Common myeloid progenitor, CD34-positive (primary cell): ENCODE measurements around the gene SRSF6.
A peak's percentile ranks its signal among the peaks of the same experiment; 100 is the strongest.
"Not testable (repeated sequence)": the region's sequence is repeated elsewhere in the genome, so short reads cannot be mapped to it uniquely, and the experiment has no call there.

Experiments
- CTCF ChIA-PET: fragments of 350-600 bp; sonication (Branson Sonifier 250); formaldehyde crosslinking; loops from one replicate; lab custom pipeline; 2021; ENCODE audit warnings: antibody characterized with exemption; lab: Charles Lee
- POLR2A ChIA-PET: fragments of 350-600 bp; sonication (Branson Sonifier 250); formaldehyde crosslinking; loops from one replicate; lab custom pipeline; 2021; ENCODE audit warnings: antibody characterized with exemption; lab: Charles Lee
- DNase-seq, 3 donors: peaks; one replicate each; pipeline versions ENCODE4 v3.0.0 to v3.0.0-alpha.2; 2013
- H3K27ac ChIP-seq, 2 experiments: 1 replicate in 1 of 2; 2 replicates in 1 of 2; pipeline ENCODE4 v1.7.0; 2013; ENCODE audit warnings: inconsistent platforms in 2 of 2, low read length in 2 of 2, mild to moderate bottlenecking in 2 of 2, low read depth in 1 of 2, moderate library complexity in 1 of 2; ENCODE audit not compliant: severe bottlenecking in 2 of 2, insufficient read depth in 1 of 2, poor library complexity in 1 of 2
- H3K27me3 ChIP-seq, 5 experiments: replicated peaks in 2 of 5; 1 replicate in 3 of 5; 2 replicates in 2 of 5; pipeline versions ENCODE4 v1.6.1 to v1.7.0; 2013; ENCODE audit warnings: low read length in 4 of 5, mild to moderate bottlenecking in 2 of 5, moderate library complexity in 2 of 5, inconsistent platforms in 1 of 5; ENCODE audit not compliant: insufficient read depth in 5 of 5, control insufficient read depth in 4 of 5
- H3K36me3 ChIP-seq, 4 experiments: 1 replicate in 2 of 4; 2 replicates in 2 of 4; pipeline versions ENCODE4 v1.6.1 to v1.7.0; 2013; ENCODE audit warnings: low read length in 3 of 4, control low read depth in 1 of 4, mild to moderate bottlenecking in 1 of 4; ENCODE audit not compliant: control insufficient read depth in 4 of 4, insufficient read depth in 4 of 4
- H3K4me1 ChIP-seq, 4 experiments: 1 replicate in 3 of 4; 2 replicates in 1 of 4; pipeline versions ENCODE4 v1.6.1 to v1.7.1; 2013; ENCODE audit warnings: low read length in 3 of 4, mild to moderate bottlenecking in 3 of 4, control low read depth in 1 of 4, inconsistent platforms in 1 of 4, moderate library complexity in 1 of 4; ENCODE audit not compliant: control insufficient read depth in 4 of 4, insufficient read depth in 4 of 4; ENCODE audit errors: control extremely low read depth in 1 of 4
- H3K4me3 ChIP-seq, 7 experiments: 1 replicate in 4 of 7; 2 replicates in 3 of 7; pipeline versions ENCODE4 v1.5.1 to v1.7.0; 2013; ENCODE audit warnings: mild to moderate bottlenecking in 7 of 7, low read length in 6 of 7, moderate library complexity in 6 of 7, inconsistent platforms in 2 of 7, low read depth in 2 of 7, control low read depth in 1 of 7; ENCODE audit not compliant: insufficient read depth in 4 of 7, control insufficient read depth in 1 of 7; ENCODE audit errors: extremely low read depth in 1 of 7
- H3K9me3 ChIP-seq, 5 experiments: 1 replicate in 4 of 5; 2 replicates in 1 of 5; pipeline versions ENCODE4 v1.6.1 to v1.7.1; 2013; ENCODE audit warnings: low read length in 4 of 5, mild to moderate bottlenecking in 2 of 5, inconsistent platforms in 1 of 5, low read depth in 1 of 5, moderate library complexity in 1 of 5; ENCODE audit not compliant: control insufficient read depth in 4 of 5, insufficient read depth in 2 of 5; ENCODE audit errors: control extremely low read depth in 1 of 5
- WGBS: methylation state at CpG from one replicate; pipeline ENCODE4 v1.1.5; 2013; ENCODE audit not compliant: insufficient coverage; 5-methylcytosine and 5-hydroxymethylcytosine counted together

Gene SRSF6

DNA sequence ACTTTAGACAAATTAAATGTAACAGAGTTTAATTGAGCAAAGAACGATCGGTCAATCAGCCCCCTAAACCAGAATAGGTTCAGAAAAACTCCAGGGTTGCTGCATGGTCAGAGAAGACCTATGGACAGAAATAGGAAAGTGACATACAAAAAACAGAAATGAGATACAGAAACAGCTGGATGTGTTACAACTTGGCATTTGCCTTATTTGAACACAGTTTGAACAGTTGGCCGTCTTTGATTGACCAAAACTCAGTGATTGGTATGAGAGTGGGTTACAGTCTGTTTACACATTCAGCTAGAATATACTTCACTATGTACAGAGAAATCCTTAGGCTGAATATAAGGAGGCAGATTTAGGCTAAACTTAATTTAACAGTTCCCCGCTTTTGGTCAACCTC, 19.9 kb downstream of the SRSF6 start:
- DNase-seq: no peak
- POLR2A ChIA-PET: no interaction called here
- WGBS: 100% methylated on average over 1 of the region's 4 CpGs
- CTCF ChIA-PET: no interaction called here
- Histone ChIP-seq H3K27me3 (peaks cover 0 to 4% (median 0%) of the 10 kb centered on the region in 5 experiments), H3K27ac (no peak overlapping the region), H3K9me3 (peaks cover 0 to 14% (median 9%) of the 10 kb centered on the region in 5 experiments), H3K36me3 (no peaks in the 10 kb centered on the region), H3K4me3 (no peak overlapping the region), H3K4me1 (peaks cover 0 to 4% (median 1%) of the 10 kb centered on the region in 4 experiments)

DNA sequence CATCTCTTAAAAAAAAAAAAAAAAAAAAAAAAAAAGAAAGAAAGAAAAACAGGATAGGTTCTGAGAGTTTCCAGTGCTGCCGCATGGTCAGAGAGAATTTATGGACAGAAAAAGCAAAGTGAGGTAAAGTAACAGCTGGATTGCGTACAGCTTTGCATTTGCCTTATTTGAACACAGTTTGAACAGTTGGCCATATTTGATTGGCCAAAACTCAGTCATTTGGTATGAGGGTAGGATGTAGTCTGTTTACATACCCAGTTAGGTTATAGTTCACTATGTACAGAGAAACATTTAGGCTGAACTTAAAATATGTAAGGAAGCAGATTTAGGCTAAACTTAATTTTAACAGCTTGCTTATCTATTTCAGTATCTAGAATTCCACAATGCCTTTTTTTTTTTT, 32.3 kb downstream of the SRSF6 start:
- Histone ChIP-seq H3K9me3 (peaks cover 0 to 6% (median 5%) of the 10 kb centered on the region in 5 experiments), H3K36me3 (no peaks in the 10 kb centered on the region), H3K27ac (no peak overlapping the region), H3K4me1 (no peaks in the 10 kb centered on the region), H3K27me3 (peaks cover 0 to 2% (median 0%) of the 10 kb centered on the region in 5 experiments), H3K4me3 (no peak overlapping the region)
- POLR2A ChIA-PET: no interaction called here
- no peak for DNase-seq
- WGBS: 100% methylated on average over 2 of the region's 2 CpGs
- CTCF ChIA-PET: no interaction called here

DNA sequence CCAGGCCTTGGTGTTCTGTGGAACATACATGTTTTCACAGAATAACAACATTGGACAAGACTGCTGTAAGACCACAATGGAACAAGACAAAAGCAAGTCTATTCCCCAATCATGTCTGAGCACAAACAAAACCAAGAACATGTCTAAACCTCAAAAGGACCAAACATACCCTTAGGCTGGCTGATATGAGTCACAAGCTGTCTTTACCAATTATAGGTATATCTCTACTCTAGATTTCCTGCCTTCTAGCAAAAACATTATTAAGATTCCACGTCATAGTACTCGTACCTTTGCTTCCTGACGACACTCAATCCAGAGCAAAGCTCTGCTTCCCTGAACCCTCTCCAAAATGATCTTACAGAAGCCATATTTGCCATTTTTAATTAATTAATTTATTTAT, 34.4 kb downstream of the SRSF6 start:
- CTCF ChIA-PET: no interaction called here
- Histone ChIP-seq H3K9me3 (peaks cover 0 to 3% (median 0%) of the 10 kb centered on the region in 5 experiments), H3K27ac (no peak overlapping the region), H3K4me1 (no peaks in the 10 kb centered on the region), H3K4me3 (no peak overlapping the region), H3K36me3 (no peaks in the 10 kb centered on the region), H3K27me3 (peaks cover 0 to 6% (median 0%) of the 10 kb centered on the region in 5 experiments)
- 100% methylated on average over 2 of the region's 3 CpGs for WGBS
- no peak for DNase-seq
- POLR2A ChIA-PET: interaction anchor here (0.6 kb wide), 1 partner anchor 1698 kb away, joined by 3 read pairs; no protein-coding TSS in a partner anchor

DNA sequence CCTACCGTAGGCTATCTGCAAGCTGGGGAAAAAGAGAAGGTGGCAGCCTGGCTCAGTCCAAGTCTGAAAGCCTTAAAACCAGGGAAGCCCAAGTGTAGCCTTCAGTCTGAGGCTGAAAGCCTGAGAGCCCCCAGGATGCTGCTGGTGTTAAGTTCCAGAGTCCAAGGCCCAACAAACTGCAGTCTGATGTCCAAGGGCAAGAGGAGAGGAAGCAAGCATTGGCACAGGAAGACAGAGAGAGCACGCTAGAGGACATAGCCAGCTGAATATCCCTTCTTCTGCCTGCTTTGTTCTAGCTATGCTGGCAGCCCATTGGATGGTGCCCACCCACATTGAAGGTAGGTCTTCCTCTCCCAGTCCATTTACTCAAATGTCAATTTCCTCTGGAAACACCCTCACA, 37.7 kb downstream of the SRSF6 start:
- WGBS: 69% methylated on average over 2 of the region's 2 CpGs
- Histone ChIP-seq H3K4me1 (no peaks in the 10 kb centered on the region), H3K4me3 (no peak overlapping the region), H3K9me3 (peaks cover 0 to 4% (median 0%) of the 10 kb centered on the region in 5 experiments), H3K36me3 (no peaks in the 10 kb centered on the region), H3K27me3 (peaks cover 0 to 6% (median 0%) of the 10 kb centered on the region in 5 experiments), H3K27ac (no peak overlapping the region)
- ChIA-PET CTCF (no interaction called here), POLR2A (no interaction called here)
- no peak for DNase-seq

DNA sequence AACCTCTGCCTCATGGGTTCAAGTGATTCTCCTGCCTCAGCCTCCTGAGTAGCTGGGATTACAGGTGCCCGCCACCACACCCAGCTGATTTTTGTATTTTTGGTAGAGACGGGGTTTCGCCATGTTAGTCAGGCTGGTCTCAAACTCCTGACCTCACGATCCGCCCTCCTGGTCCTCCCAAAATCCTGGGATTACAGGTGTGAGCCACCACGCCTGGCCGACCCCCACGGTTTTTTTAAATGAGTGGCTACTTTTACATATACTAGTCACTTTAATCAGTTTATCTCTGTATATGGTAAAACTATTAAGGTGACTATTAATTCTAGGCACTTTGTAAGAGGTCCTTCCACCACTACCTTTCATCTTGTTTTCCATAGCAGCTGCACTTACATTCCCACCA, 44.3 kb downstream of the SRSF6 start:
- CTCF ChIA-PET, H3K27ac ChIP-seq, H3K4me1 ChIP-seq, H3K36me3 ChIP-seq, H3K4me3 ChIP-seq, DNase-seq, H3K9me3 ChIP-seq: not testable (repeated sequence)
- POLR2A ChIA-PET: interaction anchor here (1.5 kb wide), 1 partner anchor 45 kb away, joined by 4 read pairs; no protein-coding TSS in a partner anchor
- H3K27me3 ChIP-seq: peaks cover 6 to 26% (median 10%) of the 10 kb centered on the region in 5 experiments
- 96% methylated on average over 5 of the region's 8 CpGs for WGBS

DNA sequence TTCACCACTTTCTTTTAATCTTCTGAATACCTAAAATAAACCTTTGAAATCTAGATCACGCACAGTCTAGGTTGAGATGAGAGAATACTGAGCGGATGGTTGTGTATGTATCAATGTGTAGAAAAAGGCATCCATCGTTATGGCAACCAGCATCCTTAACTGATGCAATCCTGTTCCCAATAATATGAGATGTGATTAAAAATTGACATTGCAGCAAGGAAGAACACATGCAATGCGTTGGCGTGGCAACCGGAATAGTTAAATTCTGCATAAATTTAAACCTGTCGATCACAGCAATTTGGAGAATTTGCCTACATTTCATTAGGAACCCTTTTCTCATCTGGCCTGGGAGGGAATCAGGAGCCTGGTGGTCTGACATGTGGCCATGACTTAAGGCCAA, 48.5 kb downstream of the SRSF6 start:
- ChIA-PET POLR2A (no interaction called here), CTCF (no interaction called here)
- 94% methylated on average over 5 of the region's 7 CpGs for WGBS
- Histone ChIP-seq H3K9me3 (no peaks in the 10 kb centered on the region), H3K4me3 (no peak overlapping the region), H3K27me3 (peaks cover 7 to 48% (median 17%) of the 10 kb centered on the region in 5 experiments), H3K4me1 (peaks cover 0 to 16% (median 11%) of the 10 kb centered on the region in 4 experiments), H3K36me3 (no peaks in the 10 kb centered on the region), H3K27ac (no peak overlapping the region)
- DNase-seq: no peak

DNA sequence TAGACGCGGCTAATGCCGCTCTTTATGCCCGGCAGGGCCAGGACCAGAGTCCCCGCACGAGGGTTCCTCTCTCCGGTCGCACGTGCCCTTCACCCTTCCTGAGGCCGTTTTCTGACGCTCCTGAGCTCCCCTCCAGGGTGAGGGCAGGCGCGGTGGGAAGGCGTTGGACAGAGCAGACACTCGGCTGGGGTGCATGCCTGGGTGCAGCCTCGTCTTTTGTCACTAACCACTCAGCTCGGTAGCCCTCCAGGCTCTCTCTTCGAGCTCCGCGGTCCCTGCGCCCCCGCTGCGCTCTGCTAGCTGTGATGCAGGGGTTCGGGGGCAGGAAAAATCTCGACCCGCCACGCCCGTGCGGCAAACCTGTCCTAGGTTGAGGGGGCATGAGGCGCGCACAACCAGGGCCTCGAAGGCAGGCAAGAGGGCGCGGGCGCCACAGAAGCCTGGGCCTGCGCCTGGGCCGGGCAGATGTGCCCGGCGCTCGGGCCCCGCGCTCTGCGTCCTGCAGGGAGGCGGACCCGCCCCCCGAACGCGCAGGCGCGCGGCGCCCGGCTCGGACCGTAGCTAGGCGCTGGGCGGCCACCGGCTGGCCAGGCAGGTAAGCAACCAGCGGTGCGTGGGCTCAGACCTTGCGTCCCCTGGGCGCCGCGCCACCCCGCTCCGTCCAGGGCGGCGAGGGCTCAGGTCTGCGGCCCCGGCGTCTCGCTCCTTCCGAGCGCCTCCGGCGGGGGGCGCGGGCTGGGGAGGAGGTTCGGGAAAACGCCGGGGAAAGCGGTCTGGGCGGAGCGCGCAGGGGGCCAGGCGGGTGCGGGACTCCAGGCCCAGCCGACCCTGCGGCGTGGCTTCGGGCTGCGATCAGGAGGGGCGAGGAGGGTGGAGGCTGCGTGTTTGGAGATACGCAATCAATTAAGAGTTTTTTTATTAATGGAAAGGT, 49.7 kb downstream of the SRSF6 start, which contains the start of gene L3MBTL1:
L3MBTL1 (plus strand) TSS at position 548 of the 931 bp plus-strand sequence. CDS start 5,807 bp downstream, outside the sequence.
- peaks cover 0 to 16% (median 11%) of the 10 kb centered on the region in 4 experiments for H3K4me1 ChIP-seq
- 5% methylated on average over 91 of the region's 95 CpGs for WGBS
- H3K27me3 ChIP-seq: peaks cover 7 to 48% (median 17%) of the 10 kb centered on the region in 5 experiments
- H3K9me3 ChIP-seq: no peaks in the 10 kb centered on the region
- peak; percentile 19 to 40 (median 26) for DNase-seq
- peak within 1 kb of the TSS; percentile 52 to 79 (median 65) for H3K4me3 ChIP-seq
- ChIA-PET CTCF (no interaction called here), POLR2A (no interaction called here)
- H3K36me3 ChIP-seq: no peaks in the 10 kb centered on the region
- H3K27ac ChIP-seq: no peak within 1 kb of the TSS
